HT-29 (cell line): Measurements from ENCODE around the gene GLG1. TPM values are rescaled to one million over a fixed set of nuclear protein-coding genes. Genes with fewer than 3 reads are reported as not detected.
"Not testable (repeated sequence)": the region's sequence is repeated elsewhere in the genome, so short reads cannot be mapped to it uniquely, and the experiment has no call there.

ENCODE experiments used
- DNase-seq: peaks from one replicate; pipeline ENCODE4 v3.0.0-alpha.2; 2015; ENCODE audit warnings: low spot score
- total RNA-seq: library from RNA; depleted of rRNA; stranded (reverse); fragments of >200 nt; shearing (Covaris generic); gene quantifications from 2 replicates; pipeline ENCODE4 v1.2.3, GENCODE V29; 2014; rRNA removed

The GLG1 gene
- total RNA-seq, result 78.9 and 79.5 TPM in 2 replicates

- peak; percentile 88 for DNase-seq
Observed at GRCh38 chr16:74606521-74607309, at the start of gene GLG1. Gene GLG1, minus strand, starts transcription at chr16:74607114. Its CDS starts 20 bp downstream, at chr16:74607094.

GRCh38 chr16:74654536-74655050 lies 47.7 kb upstream of the GLG1 start:
- no peak for DNase-seq

GRCh38 chr16:74652883-74653282 lies 46.0 kb upstream of the GLG1 start:
- not testable (repeated sequence) for DNase-seq

- no peak for DNase-seq
Observed at GRCh38 chr16:74652249-74652648, 45.3 kb upstream of the GLG1 start.

GRCh38 chr16:74651841-74652240 lies 44.9 kb upstream of the GLG1 start:
- no peak for DNase-seq

- DNase-seq, result peak; percentile 22
Observed at GRCh38 chr16:74650966-74651567, 44.2 kb upstream of the GLG1 start.

- DNase-seq, result no peak
Observed at GRCh38 chr16:74649839-74650504, 43.1 kb upstream of the GLG1 start.

- DNase-seq, result no peak
Observed at GRCh38 chr16:74641969-74642368, 35.1 kb upstream of the GLG1 start.

GRCh38 chr16:74637742-74638453 lies 31.0 kb upstream of the GLG1 start:
- DNase-seq, result no peak

GRCh38 chr16:74635303-74635702 lies 28.4 kb upstream of the GLG1 start:
- DNase-seq, result no peak

- no peak for DNase-seq
Observed at GRCh38 chr16:74633686-74634085, 26.8 kb upstream of the GLG1 start.

- DNase-seq, result no peak
Observed at GRCh38 chr16:74627506-74628220, 20.7 kb upstream of the GLG1 start.

GRCh38 chr16:74626741-74627416 lies 20.0 kb upstream of the GLG1 start:
- DNase-seq, result no peak

- no peak for DNase-seq
Observed at GRCh38 chr16:74625500-74626350, 18.8 kb upstream of the GLG1 start.

GRCh38 chr16:74623839-74624235 lies 16.9 kb upstream of the GLG1 start:
- DNase-seq, result no peak

GRCh38 chr16:74623214-74623838 lies 16.4 kb upstream of the GLG1 start:
- DNase-seq, result peak; percentile 72

GRCh38 chr16:74622005-74622404 lies 15.1 kb upstream of the GLG1 start:
- DNase-seq, result no peak

- DNase-seq, result no peak
Observed at GRCh38 chr16:74617206-74617788, 10.4 kb upstream of the GLG1 start.

- no peak for DNase-seq
Observed at GRCh38 chr16:74611721-74612120, 4.8 kb upstream of the GLG1 start.
